B cell (primary cell): Measurements from ENCODE around the gene MLEC. TPM values are rescaled to one million over a fixed set of nuclear protein-coding genes. Genes with fewer than 3 reads are reported as not detected.

Source experiments
- ATAC-seq: fragments of 200-7000 bp; cut with Tn5 transposase; one replicate; pipeline ENCODE4 v1.10.0; 2021; ENCODE audit warnings: low read depth, mild to moderate bottlenecking, moderate number of reproducible peaks, moderate library complexity
- CTCF ChIA-PET: fragments of 350-600 bp; sonication (Branson Sonifier 250); formaldehyde crosslinking; loops from one replicate; lab custom pipeline; 2021; ENCODE audit warnings: antibody characterized with exemption, inconsistent platforms; lab: Charles Lee
- POLR2A ChIA-PET: fragments of 350-600 bp; sonication (Branson Sonifier 250); formaldehyde crosslinking; loops from one replicate; lab custom pipeline; 2021; ENCODE audit warnings: antibody characterized with exemption; lab: Charles Lee
- DNase-seq: peaks from one replicate; pipeline ENCODE4 v3.0.0; 2013
- H2AFZ ChIP-seq: 2 replicates; pipeline ENCODE4 v1.6.1; 2012; ENCODE audit warnings: mild to moderate bottlenecking, low read depth, low read length; ENCODE audit not compliant: insufficient read depth, poor library complexity, severe bottlenecking
- H3K27ac ChIP-seq, 2 donors: 1 replicate in 1 of 2; 2 replicates in 1 of 2; pipeline ENCODE4 v1.5.1; 2012 to 2013; ENCODE audit warnings: low read length in 2 of 2, mild to moderate bottlenecking in 2 of 2, moderate library complexity in 1 of 2
- H3K27me3 ChIP-seq, 4 experiments: fragments of 200-600 bp in 1 of 4; sonication (generic) in 1 of 4; replicated peaks in 1 of 4; 1 replicate in 2 of 4; 2 replicates in 2 of 4; pipeline versions ENCODE4 v1.6.1 to v1.7.0; 2013 to 2016; ENCODE audit warnings: low read length in 3 of 4, mild to moderate bottlenecking in 2 of 4, mixed read lengths in 1 of 4, moderate library complexity in 1 of 4; ENCODE audit not compliant: insufficient read depth in 4 of 4, control insufficient read depth in 3 of 4; ENCODE audit errors: control extremely low read depth in 1 of 4
- H3K36me3 ChIP-seq, 2 experiments: replicated peaks in 1 of 2; 1 replicate in 1 of 2; 2 replicates in 1 of 2; pipeline versions ENCODE4 v1.6.1 to v1.7.1; 2013; ENCODE audit warnings: low read length in 1 of 2; ENCODE audit not compliant: insufficient read depth in 2 of 2, control insufficient read depth in 1 of 2; ENCODE audit errors: control extremely low read depth in 1 of 2, extremely low read depth in 1 of 2
- H3K4me1 ChIP-seq, 2 donors: fragments of 200-600 bp in 1 of 2; sonication (generic) in 1 of 2; 1 replicate in 1 of 2; 2 replicates in 1 of 2; pipeline versions ENCODE4 v1.5.1 to v1.6.1; 2013 to 2017; ENCODE audit warnings: low read length in 2 of 2; ENCODE audit not compliant: control insufficient read depth in 2 of 2, insufficient read depth in 2 of 2
- H3K4me2 ChIP-seq: replicated peaks from 2 replicates; pipeline ENCODE3; 2012; ENCODE audit warnings: mild to moderate bottlenecking, low read depth, low read length; ENCODE audit not compliant: poor library complexity, severe bottlenecking
- H3K4me3 ChIP-seq, 5 experiments: fragments of 200-600 bp in 1 of 5; sonication (generic) in 1 of 5; 1 replicate in 3 of 5; 2 replicates in 2 of 5; pipeline versions ENCODE4 v1.5.1 to v1.7.0; 2011 to 2016; ENCODE audit warnings: low read length in 4 of 5, mild to moderate bottlenecking in 4 of 5, low read depth in 2 of 5, control low read depth in 1 of 5, moderate library complexity in 1 of 5; ENCODE audit not compliant: insufficient read depth in 1 of 5; ENCODE audit errors: control extremely low read depth in 1 of 5, extremely low read depth in 1 of 5
- H3K79me2 ChIP-seq: fragments of 200-600 bp; sonication (generic); one replicate; pipeline ENCODE4 v1.6.0; 2016; ENCODE audit warnings: low read length; ENCODE audit not compliant: control insufficient read depth, insufficient read depth
- H3K9ac ChIP-seq: fragments of 200-600 bp; sonication (generic); 2 replicates; pipeline ENCODE4 v1.6.1; 2017; ENCODE audit warnings: mild to moderate bottlenecking, low read length, moderate library complexity
- H3K9me3 ChIP-seq, 3 donors: one replicate each; pipeline versions ENCODE4 v1.6.1 to v1.7.1; 2013; ENCODE audit warnings: low read length in 2 of 3; ENCODE audit not compliant: control insufficient read depth in 2 of 3, insufficient read depth in 1 of 3; ENCODE audit errors: control extremely low read depth in 1 of 3
- H4K20me1 ChIP-seq: 2 replicates; pipeline ENCODE4 v1.6.0; 2012; ENCODE audit warnings: mild to moderate bottlenecking, low read length; ENCODE audit not compliant: insufficient read depth, control insufficient read depth, poor library complexity, severe bottlenecking
- H3K27ac Mint-ChIP-seq: one replicate; pipeline ENCODE4 v1.8.0; 2021; ENCODE audit warnings: mixed read lengths
- H3K27me3 Mint-ChIP-seq: one replicate; pipeline ENCODE4 v1.8.0; 2021; ENCODE audit warnings: mixed read lengths
- H3K4me1 Mint-ChIP-seq: one replicate; pipeline ENCODE4 v1.8.0; 2021; ENCODE audit warnings: mixed read lengths
- H3K4me3 Mint-ChIP-seq: one replicate; pipeline ENCODE4 v1.8.0; 2021; ENCODE audit warnings: mixed read lengths
- H3K9me3 Mint-ChIP-seq: one replicate; pipeline ENCODE4 v1.8.0; 2022; ENCODE audit warnings: mixed read lengths; ENCODE audit not compliant: insufficient read depth
- CTCF ChIP-seq: fragments of 200-600 bp; IDR thresholded peaks from one replicate; pipeline ENCODE4 v1.8.0; 2022; ENCODE audit warnings: antibody characterized with exemption, mild to moderate bottlenecking
- EZH2 ChIP-seq: IDR thresholded peaks from 2 replicates; pipeline ENCODE4 v1.6.1; 2012; ENCODE audit warnings: borderline replicate concordance, low read depth, mild to moderate bottlenecking, moderate library complexity, low read length; ENCODE audit not compliant: insufficient read depth, poor library complexity, severe bottlenecking
- WGBS: methylation state at CpG from one replicate; pipeline ENCODE4 v1.1.5; 2013; ENCODE audit warnings: missing lambda C conversion rate; ENCODE audit not compliant: insufficient coverage; 5-methylcytosine and 5-hydroxymethylcytosine counted together
- intact Hi-C: fragments of 100-400 bp; cut with micrococcal nuclease; formaldehyde crosslinking; loops from one replicate; pipeline ENCODE4 v1.10.0; 2022
- polyA plus RNA-seq: library from polyadenylated mRNA; depleted of rRNA; stranded (reverse); fragments of >200 nt; gene quantifications from 2 replicates; pipeline ENCODE4 v1.2.3, GENCODE V29; 2012
- total RNA-seq, 2 donors: library from RNA; stranded (reverse); fragments of 120-200 nt in 1 of 2; gene quantifications; 1 replicate in 1 of 2; 2 replicates in 1 of 2; pipeline versions ENCODE4 v1.2.3 to v1.2.4, GENCODE V29; 2013 to 2022

The MLEC gene
- total and polyA plus RNA-seq, 2 donors (not counting 1 experiment from before 2014, with no cell fraction given), result 5.5 to 52.6 TPM

- peak overlapping the region; percentile 34 for H3K4me2 ChIP-seq
- Mint-ChIP-seq H3K9me3 (no peaks in the 10 kb centered on the region), H3K27ac (no peak overlapping the region), H3K4me1 (peaks cover 42% of the 10 kb centered on the region), H3K4me3 (no peak overlapping the region), H3K27me3 (no peaks in the 10 kb centered on the region)
- no peaks in the 10 kb centered on the region for H3K36me3 ChIP-seq
- no peak overlapping the region for H3K4me3 ChIP-seq
- TF ChIP-seq EZH2 (no peak), CTCF (no peak)
- 88% methylated on average over 1 of the region's 5 CpGs for WGBS
- no peak overlapping the region for H3K9ac ChIP-seq
- intact Hi-C loops, result loop anchor here (10.0 kb wide), 1 partner anchor 175 kb away; no protein-coding TSS in a partner anchor
- no peaks in the 10 kb centered on the region for H3K27me3 ChIP-seq
- H3K27ac ChIP-seq, result no peak overlapping the region
- no peaks in the 10 kb centered on the region for H3K79me2 ChIP-seq
- ChIA-PET POLR2A (no interaction called here), CTCF (interaction anchor here (0.6 to 15.8 kb wide), 4 partner anchors 10 to 418 kb away, joined by 3 to 204 read pairs (median 4); no protein-coding TSS in a partner anchor)
- H4K20me1 ChIP-seq, result no peaks in the 10 kb centered on the region
- H3K9me3 ChIP-seq, result peaks cover 0 to 3% (median 0%) of the 10 kb centered on the region in 3 donors
- peaks cover 36 to 49% of the 10 kb centered on the region in 2 donors for H3K4me1 ChIP-seq
- H2AFZ ChIP-seq, result no peak overlapping the region
- DNase-seq (no peak), ATAC-seq (no peak)
These were observed 6.7 kb upstream of the MLEC start for GRCh38 chr12:120680165-120680738.

GRCh38 chr12:120684523-120684932 lies 2.4 kb upstream of the MLEC start:
- Histone ChIP-seq H3K4me2 (peak overlapping the region; percentile 84), H3K36me3 (no peaks in the 10 kb centered on the region), H4K20me1 (peaks cover 23% of the 10 kb centered on the region), H3K79me2 (peaks cover 26% of the 10 kb centered on the region), H3K4me1 (peaks cover 49 to 55% of the 10 kb centered on the region in 2 donors), H3K27me3 (no peaks in the 10 kb centered on the region), H2AFZ (no peak overlapping the region), H3K9me3 (peaks cover 0 to 6% (median 2%) of the 10 kb centered on the region in 3 donors), H3K27ac (peak overlapping the region; percentile 9 to 87), H3K4me3 (peak overlapping the region in 1 of 5 experiments; percentile 1), H3K9ac (no peak overlapping the region)
- no peak overlapping the region for H3K4me3 Mint-ChIP-seq
- ATAC-seq (no peak), DNase-seq (no peak)
- intact Hi-C loops, result loop anchor here (10.0 kb wide), 1 partner anchor 170 kb away; no protein-coding TSS in a partner anchor
- no peaks in the 10 kb centered on the region for H3K9me3 Mint-ChIP-seq
- H3K27me3 Mint-ChIP-seq, result no peaks in the 10 kb centered on the region
- TF ChIP-seq CTCF, result no peak
- TF ChIP-seq EZH2, result no peak
- CTCF ChIA-PET, result interaction anchor here (1.0 to 8.9 kb wide), 7 partner anchors 8 to 36 kb away, joined by 3 to 121 read pairs (median 5); no protein-coding TSS in a partner anchor
- peaks cover 44% of the 10 kb centered on the region for H3K4me1 Mint-ChIP-seq
- 50% methylated on average over 7 of the region's 8 CpGs for WGBS
- peak overlapping the region; percentile 86 for H3K27ac Mint-ChIP-seq
- POLR2A ChIA-PET, result interaction anchor here (0.7 to 1.0 kb wide), 4 partner anchors 15 to 37 kb away, joined by 3 read pairs; no protein-coding TSS in a partner anchor
